Peyer's patch (tissue), 4 donors: ENCODE data around the gene LOXHD1.

Experiments used
- POLR2A ChIP-seq, 2 donors: fragments of 450-650 bp; IDR thresholded peaks; one replicate each; pipeline ENCODE4 v1.5.1; 2017; ENCODE audit warnings: antibody characterized with exemption in 2 of 2, mild to moderate bottlenecking in 2 of 2, moderate library complexity in 2 of 2
- TF ChIP-seq, protein P1 (sequence below), 6 experiments: fragments of 450-650 bp in 4 of 6; fragments of 200-600 bp in 2 of 6; sonication (generic) in 1 of 6; IDR thresholded peaks; one replicate each; pipeline ENCODE4 v1.5.1; 2017 to 2019; ENCODE audit warnings: antibody characterized with exemption in 6 of 6, mild to moderate bottlenecking in 3 of 6, moderate library complexity in 1 of 6

DNA sequence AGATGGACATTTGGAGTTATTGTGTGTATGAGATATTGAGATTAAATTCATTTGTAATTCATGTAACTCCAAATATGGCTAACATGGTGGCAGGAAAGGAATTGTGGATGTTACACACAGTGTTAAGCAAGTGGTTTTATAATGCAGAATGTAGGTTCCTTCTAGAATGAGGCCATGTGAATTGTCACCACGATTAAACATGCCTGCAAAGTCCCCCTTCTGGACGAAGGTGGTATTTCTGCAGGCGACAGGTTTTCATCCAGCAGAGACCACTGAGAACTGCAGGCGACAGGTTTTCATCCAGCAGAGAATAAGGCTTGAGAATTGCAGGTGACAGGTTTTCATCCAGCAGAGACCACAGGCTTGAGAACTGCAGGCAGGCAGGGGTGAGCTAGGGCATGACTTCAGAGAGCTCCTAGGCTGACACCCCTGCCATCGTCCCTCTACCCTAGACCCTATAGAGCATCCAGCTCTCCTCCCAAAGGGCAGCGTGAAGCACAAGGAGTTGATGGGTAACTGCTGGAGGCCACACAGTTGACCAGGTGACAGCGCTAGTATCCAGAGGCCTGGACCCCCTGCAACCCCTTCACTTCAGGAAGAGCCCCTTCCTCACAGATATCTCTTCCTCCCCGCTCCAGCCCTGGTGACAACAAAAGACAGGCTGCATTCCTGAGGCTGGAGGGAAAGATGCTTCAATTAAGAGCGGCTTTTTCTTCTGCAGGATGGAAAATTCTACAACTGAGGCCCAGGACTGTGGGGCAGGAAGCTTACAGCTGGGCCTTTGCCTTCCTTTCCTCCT lies 175.8 kb downstream of the LOXHD1 start:
- TF ChIP-seq POLR2A (IDR thresholded peaks at IDR 0.05): no peak
- TF ChIP-seq, protein P1, sequence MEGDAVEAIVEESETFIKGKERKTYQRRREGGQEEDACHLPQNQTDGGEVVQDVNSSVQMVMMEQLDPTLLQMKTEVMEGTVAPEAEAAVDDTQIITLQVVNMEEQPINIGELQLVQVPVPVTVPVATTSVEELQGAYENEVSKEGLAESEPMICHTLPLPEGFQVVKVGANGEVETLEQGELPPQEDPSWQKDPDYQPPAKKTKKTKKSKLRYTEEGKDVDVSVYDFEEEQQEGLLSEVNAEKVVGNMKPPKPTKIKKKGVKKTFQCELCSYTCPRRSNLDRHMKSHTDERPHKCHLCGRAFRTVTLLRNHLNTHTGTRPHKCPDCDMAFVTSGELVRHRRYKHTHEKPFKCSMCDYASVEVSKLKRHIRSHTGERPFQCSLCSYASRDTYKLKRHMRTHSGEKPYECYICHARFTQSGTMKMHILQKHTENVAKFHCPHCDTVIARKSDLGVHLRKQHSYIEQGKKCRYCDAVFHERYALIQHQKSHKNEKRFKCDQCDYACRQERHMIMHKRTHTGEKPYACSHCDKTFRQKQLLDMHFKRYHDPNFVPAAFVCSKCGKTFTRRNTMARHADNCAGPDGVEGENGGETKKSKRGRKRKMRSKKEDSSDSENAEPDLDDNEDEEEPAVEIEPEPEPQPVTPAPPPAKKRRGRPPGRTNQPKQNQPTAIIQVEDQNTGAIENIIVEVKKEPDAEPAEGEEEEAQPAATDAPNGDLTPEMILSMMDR (IDR thresholded peaks at IDR 0.05): peak; percentile 41 to 72 (median 58)
